H1 (cell line): ENCODE results near the gene NLN. TPM values are rescaled to one million over a fixed set of nuclear protein-coding genes. Genes with fewer than 3 reads are reported as not detected.

Experiments
- CBX8 ChIP-seq: fragments of 300-800, 300-1000 bp; sonication (generic); IDR thresholded peaks from 2 replicates; pipeline ENCODE4 v1.7.1; 2016; ENCODE audit warnings: low read depth, low read length, borderline replicate concordance
- CHD2 ChIP-seq: IDR thresholded peaks from 2 replicates; pipeline ENCODE4 v1.6.1; 2012; ENCODE audit warnings: low read length, improper control_type of control experiment
- EGR1 ChIP-seq: IDR thresholded peaks from 2 replicates; pipeline ENCODE4 v1.6.1; 2011; ENCODE audit warnings: low read depth, low read length, borderline replicate concordance
- EP300 ChIP-seq, 2 experiments: IDR thresholded peaks; 1 replicate in 1 of 2; 2 replicates in 1 of 2; pipeline ENCODE4 v1.6.1; 2011 to 2012; ENCODE audit warnings: low read depth in 2 of 2, low read length in 2 of 2, mild to moderate bottlenecking in 2 of 2, borderline replicate concordance in 1 of 2, inconsistent platforms in 1 of 2, moderate library complexity in 1 of 2
- KDM1A ChIP-seq: fragments of 200-600, 300-600 bp; sonication (generic); IDR thresholded peaks from 2 replicates; pipeline ENCODE4 v1.7.1; 2016; ENCODE audit warnings: mild to moderate bottlenecking, low read length, borderline replicate concordance
- KDM4A ChIP-seq: IDR thresholded peaks from one replicate; pipeline ENCODE4 v1.7.1; 2012; ENCODE audit warnings: low read depth, mild to moderate bottlenecking, moderate library complexity, low read length, inconsistent platforms; ENCODE audit not compliant: severe bottlenecking
- KDM5A ChIP-seq: fragments of 200-600 bp; IDR thresholded peaks from 2 replicates; pipeline ENCODE4 v1.7.1; 2012; ENCODE audit warnings: mild to moderate bottlenecking, low read length, inconsistent platforms, mixed read lengths
- RNF2 ChIP-seq: fragments of 200-900, 300-1000 bp; sonication (generic); IDR thresholded peaks from 2 replicates; pipeline ENCODE4 v1.7.1; 2016; ENCODE audit warnings: borderline replicate concordance, low read depth, mild to moderate bottlenecking, antibody characterized with exemption, low read length; ENCODE audit not compliant: poor library complexity, severe bottlenecking; ENCODE audit errors: missing control alignments
- SP4 ChIP-seq: IDR thresholded peaks from 2 replicates; pipeline ENCODE4 v1.6.1; 2012; ENCODE audit warnings: low read length, inconsistent platforms
- polyA plus RNA-seq, 7 experiments: library from polyadenylated mRNA; depleted of rRNA in 3 of 7; stranded (reverse) in 5 of 7; unstranded in 2 of 7; fragments of >200 nt in 5 of 7; fragments of 200-250 nt in 2 of 7; gene quantifications; 1 replicate in 5 of 7; 2 replicates in 1 of 7; 4 replicates in 1 of 7; pipeline versions ENCODE4 v1.2.1 to v1.2.3, GENCODE V29; 2011 to 2013; ENCODE audit warnings: missing spikeins in 2 of 7, mixed read lengths in 2 of 7
- total RNA-seq: library from RNA; stranded (reverse); fragmentation: NEBNext Ultra II Directional; extraction: Animal tissue kit (Norgen Biotek cat#: 25700); gene quantifications from 2 replicates; pipeline ENCODE4 v1.2.1, GENCODE V29; 2021
- TF ChIP-seq, protein P1 (sequence below): fragments of 300-600 bp; sonication (generic); IDR thresholded peaks from 2 replicates; pipeline ENCODE4 v1.7.1; 2012; ENCODE audit warnings: low read length, moderate library complexity, mild to moderate bottlenecking, inconsistent platforms; ENCODE audit not compliant: insufficient replicate concordance

Gene NLN
- total and polyA plus RNA-seq, 2 of the 8 experiments (the other 6 are each of a cell fraction or from before 2014, with no cell fraction given), result 46.7 to 192 TPM

DNA sequence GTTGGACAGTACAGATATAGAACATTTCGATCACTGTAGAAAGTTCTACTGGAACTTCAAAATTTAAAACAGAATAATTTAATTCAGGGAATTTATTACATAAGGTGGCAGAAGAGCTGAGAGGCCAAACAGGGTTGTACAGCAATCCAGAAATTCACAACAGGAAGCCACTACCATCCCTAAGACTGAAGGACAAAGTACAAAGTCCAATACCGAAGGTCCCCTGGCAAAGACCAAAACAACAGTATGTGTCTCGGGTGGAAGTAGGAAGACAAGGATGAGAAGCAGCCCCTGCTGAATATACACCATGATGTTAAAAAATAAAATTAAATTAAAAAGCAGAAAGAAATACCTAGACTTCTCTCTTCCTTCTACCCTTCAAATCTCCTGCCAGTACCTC is 20.0 kb upstream of the NLN start (continued):
- TF ChIP-seq, protein P1, sequence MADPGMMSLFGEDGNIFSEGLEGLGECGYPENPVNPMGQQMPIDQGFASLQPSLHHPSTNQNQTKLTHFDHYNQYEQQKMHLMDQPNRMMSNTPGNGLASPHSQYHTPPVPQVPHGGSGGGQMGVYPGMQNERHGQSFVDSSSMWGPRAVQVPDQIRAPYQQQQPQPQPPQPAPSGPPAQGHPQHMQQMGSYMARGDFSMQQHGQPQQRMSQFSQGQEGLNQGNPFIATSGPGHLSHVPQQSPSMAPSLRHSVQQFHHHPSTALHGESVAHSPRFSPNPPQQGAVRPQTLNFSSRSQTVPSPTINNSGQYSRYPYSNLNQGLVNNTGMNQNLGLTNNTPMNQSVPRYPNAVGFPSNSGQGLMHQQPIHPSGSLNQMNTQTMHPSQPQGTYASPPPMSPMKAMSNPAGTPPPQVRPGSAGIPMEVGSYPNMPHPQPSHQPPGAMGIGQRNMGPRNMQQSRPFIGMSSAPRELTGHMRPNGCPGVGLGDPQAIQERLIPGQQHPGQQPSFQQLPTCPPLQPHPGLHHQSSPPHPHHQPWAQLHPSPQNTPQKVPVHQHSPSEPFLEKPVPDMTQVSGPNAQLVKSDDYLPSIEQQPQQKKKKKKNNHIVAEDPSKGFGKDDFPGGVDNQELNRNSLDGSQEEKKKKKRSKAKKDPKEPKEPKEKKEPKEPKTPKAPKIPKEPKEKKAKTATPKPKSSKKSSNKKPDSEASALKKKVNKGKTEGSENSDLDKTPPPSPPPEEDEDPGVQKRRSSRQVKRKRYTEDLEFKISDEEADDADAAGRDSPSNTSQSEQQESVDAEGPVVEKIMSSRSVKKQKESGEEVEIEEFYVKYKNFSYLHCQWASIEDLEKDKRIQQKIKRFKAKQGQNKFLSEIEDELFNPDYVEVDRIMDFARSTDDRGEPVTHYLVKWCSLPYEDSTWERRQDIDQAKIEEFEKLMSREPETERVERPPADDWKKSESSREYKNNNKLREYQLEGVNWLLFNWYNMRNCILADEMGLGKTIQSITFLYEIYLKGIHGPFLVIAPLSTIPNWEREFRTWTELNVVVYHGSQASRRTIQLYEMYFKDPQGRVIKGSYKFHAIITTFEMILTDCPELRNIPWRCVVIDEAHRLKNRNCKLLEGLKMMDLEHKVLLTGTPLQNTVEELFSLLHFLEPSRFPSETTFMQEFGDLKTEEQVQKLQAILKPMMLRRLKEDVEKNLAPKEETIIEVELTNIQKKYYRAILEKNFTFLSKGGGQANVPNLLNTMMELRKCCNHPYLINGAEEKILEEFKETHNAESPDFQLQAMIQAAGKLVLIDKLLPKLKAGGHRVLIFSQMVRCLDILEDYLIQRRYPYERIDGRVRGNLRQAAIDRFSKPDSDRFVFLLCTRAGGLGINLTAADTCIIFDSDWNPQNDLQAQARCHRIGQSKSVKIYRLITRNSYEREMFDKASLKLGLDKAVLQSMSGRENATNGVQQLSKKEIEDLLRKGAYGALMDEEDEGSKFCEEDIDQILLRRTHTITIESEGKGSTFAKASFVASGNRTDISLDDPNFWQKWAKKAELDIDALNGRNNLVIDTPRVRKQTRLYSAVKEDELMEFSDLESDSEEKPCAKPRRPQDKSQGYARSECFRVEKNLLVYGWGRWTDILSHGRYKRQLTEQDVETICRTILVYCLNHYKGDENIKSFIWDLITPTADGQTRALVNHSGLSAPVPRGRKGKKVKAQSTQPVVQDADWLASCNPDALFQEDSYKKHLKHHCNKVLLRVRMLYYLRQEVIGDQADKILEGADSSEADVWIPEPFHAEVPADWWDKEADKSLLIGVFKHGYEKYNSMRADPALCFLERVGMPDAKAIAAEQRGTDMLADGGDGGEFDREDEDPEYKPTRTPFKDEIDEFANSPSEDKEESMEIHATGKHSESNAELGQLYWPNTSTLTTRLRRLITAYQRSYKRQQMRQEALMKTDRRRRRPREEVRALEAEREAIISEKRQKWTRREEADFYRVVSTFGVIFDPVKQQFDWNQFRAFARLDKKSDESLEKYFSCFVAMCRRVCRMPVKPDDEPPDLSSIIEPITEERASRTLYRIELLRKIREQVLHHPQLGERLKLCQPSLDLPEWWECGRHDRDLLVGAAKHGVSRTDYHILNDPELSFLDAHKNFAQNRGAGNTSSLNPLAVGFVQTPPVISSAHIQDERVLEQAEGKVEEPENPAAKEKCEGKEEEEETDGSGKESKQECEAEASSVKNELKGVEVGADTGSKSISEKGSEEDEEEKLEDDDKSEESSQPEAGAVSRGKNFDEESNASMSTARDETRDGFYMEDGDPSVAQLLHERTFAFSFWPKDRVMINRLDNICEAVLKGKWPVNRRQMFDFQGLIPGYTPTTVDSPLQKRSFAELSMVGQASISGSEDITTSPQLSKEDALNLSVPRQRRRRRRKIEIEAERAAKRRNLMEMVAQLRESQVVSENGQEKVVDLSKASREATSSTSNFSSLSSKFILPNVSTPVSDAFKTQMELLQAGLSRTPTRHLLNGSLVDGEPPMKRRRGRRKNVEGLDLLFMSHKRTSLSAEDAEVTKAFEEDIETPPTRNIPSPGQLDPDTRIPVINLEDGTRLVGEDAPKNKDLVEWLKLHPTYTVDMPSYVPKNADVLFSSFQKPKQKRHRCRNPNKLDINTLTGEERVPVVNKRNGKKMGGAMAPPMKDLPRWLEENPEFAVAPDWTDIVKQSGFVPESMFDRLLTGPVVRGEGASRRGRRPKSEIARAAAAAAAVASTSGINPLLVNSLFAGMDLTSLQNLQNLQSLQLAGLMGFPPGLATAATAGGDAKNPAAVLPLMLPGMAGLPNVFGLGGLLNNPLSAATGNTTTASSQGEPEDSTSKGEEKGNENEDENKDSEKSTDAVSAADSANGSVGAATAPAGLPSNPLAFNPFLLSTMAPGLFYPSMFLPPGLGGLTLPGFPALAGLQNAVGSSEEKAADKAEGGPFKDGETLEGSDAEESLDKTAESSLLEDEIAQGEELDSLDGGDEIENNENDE, result no peak
- TF ChIP-seq EGR1 (no peak), CHD2 (no peak), CBX8 (no peak), EP300 (IDR thresholded peaks at IDR 0.05; ENCODE audit: borderline replicate concordance in 1 of 2, low read depth in 2 of 2, low read length in 2 of 2) (no peak), KDM1A (no peak), RNF2 (no peak), SP4 (no peak), KDM4A (no peak), KDM5A (no peak)
- TF ChIP-seq, all 59 proteins: peak for 0
